HUES48 (cell line): ENCODE results near the gene IGFN1.
"Not testable (repeated sequence)": the region's sequence is repeated elsewhere in the genome, so short reads cannot be mapped to it uniquely, and the experiment has no call there.

Source experiments
- H3K27ac ChIP-seq: one replicate; pipeline ENCODE4 v1.7.0; 2013; ENCODE audit warnings: low read depth, low read length, inconsistent platforms
- H3K27me3 ChIP-seq: 2 replicates; pipeline ENCODE4 v1.6.1; 2013; ENCODE audit warnings: mild to moderate bottlenecking, low read length; ENCODE audit not compliant: control insufficient read depth, insufficient read depth
- H3K36me3 ChIP-seq: 2 replicates; pipeline ENCODE4 v1.6.1; 2013; ENCODE audit warnings: low read length; ENCODE audit not compliant: control insufficient read depth, insufficient read depth
- H3K4me1 ChIP-seq: 2 replicates; pipeline ENCODE4 v1.6.1; 2013; ENCODE audit warnings: mild to moderate bottlenecking, low read length; ENCODE audit not compliant: control insufficient read depth, insufficient read depth
- H3K4me3 ChIP-seq: 2 replicates; pipeline ENCODE4 v1.5.1; 2013; ENCODE audit warnings: mild to moderate bottlenecking, low read depth, low read length
- H3K9ac ChIP-seq: 2 replicates; pipeline ENCODE4 v1.6.1; 2013; ENCODE audit warnings: mild to moderate bottlenecking, low read depth, low read length, moderate library complexity
- H3K9me3 ChIP-seq: 2 replicates; pipeline ENCODE4 v1.6.1; 2013; ENCODE audit warnings: low read length; ENCODE audit not compliant: control insufficient read depth, insufficient read depth

The IGFN1 gene

DNA sequence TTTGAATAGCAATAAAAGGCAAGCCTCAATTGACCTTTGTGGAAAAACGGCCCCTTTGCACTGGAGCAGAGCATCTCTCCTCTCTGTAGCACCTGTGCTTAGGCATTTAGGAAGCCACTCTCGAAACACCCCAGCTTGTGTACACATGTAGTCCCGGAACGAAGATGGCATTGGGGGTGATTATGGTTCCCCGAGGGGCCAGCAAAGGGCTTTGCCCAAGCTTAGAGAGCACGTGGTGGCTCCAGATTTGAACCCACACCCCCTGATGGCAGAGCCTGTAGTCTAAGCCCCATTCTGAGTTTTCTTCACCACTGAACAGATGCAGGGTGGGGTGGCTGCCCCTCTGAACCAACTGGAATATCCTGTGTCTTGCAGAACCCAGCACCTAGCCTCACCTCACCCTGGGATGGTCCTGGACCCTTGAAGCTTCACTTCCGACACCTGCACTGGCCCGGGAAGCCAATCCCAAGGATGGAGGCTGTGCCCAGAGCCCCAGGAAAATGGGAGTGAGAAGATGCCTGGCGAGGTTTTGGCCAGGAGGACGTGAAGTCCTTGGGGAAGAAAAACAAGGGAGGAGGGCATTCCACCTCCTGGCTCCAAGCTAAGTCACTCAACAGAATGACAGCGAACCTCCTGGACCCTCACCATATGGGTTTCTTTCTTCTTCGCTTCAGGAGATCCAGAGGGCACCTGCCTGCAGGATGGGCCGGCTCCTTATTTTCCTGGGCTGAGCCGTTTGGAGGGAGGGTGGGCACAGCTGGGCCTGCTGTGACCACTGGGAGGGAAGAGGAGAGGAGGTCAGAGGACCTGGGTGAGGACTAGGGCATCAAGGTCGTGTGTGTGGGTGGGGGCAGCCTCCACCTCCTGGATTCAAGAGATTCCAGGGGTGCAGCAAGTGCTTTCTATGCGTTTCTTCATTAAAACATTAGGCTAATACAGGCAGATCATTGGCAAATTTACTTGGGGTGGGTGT is 37.7 kb downstream of the IGFN1 start:
- no peaks in the 10 kb centered on the region for H3K27me3 ChIP-seq
- no peaks in the 10 kb centered on the region for H3K9me3 ChIP-seq
- no peak overlapping the region for H3K27ac ChIP-seq
- H3K4me3 ChIP-seq = no peak overlapping the region
- no peaks in the 10 kb centered on the region for H3K4me1 ChIP-seq
- H3K36me3 ChIP-seq = no peaks in the 10 kb centered on the region
- no peak overlapping the region for H3K9ac ChIP-seq

DNA sequence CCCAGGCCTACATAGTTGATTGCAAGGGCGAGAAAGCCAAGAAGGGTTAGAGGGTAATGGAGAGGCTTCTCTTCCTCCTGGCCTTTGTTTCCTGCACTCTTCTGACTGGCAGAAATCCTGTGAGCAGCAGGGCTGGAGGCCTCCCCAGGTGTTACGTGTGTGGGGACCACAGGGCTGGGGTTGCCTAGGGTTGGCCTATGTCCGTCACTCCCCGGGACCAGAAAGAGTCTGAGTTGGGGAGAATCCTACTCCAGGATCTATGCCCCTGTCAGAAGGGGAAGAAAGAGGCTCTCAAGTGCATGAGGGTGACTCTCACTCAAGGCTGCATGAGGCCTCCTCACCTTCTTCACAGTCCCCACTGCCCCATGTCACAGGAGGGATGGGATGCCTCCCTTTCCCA is 38.5 kb downstream of the IGFN1 start:
- Histone ChIP-seq H3K27me3 (no peaks in the 10 kb centered on the region), H3K9ac (no peak overlapping the region), H3K4me3 (no peak overlapping the region), H3K9me3 (no peaks in the 10 kb centered on the region), H3K27ac (no peak overlapping the region), H3K36me3 (no peaks in the 10 kb centered on the region), H3K4me1 (no peaks in the 10 kb centered on the region)

DNA sequence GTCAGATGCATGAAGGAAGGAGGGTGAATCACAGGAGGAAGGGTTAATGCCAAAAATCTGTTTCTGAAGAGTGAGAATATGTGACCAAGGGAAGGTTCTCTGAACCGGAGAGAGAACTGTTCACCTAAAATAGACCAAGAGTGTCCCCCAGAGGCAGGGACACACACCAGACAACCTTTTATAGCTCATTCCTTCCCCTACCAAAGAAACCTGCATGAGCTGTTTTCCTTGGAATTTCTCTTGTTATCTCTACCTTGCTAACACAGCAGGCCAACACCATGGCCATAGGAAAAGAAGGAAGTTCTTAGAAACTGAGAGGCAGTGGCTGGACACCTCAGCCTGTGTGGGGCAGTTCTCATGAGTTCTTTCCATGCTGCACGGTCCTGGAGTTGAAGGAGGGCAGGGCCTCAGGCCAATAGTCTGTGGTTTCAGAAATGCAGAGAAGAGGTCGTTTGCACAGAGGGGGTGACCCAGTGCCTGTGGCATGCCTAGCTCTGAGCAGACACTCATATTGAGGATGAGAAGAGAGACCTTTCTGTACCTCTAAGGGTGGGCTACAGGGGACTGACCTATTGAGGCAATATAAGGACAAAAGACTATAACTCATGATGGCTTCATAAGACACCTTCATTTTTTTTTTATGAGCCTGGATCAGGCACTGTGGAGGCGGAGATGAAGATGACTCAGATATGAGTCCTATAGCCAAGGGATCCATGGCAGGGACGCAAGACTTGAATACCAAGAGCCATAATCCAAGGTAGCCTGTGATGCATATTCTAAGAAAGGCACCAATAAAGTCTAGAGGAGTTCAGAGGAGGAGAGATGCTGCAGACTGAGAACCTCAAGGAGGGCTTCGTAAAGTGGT is 39.4 kb downstream of the IGFN1 start:
- Histone ChIP-seq H3K36me3 (no peaks in the 10 kb centered on the region), H3K9me3 (no peaks in the 10 kb centered on the region), H3K27me3 (no peaks in the 10 kb centered on the region), H3K4me1 (no peaks in the 10 kb centered on the region), H3K9ac (no peak overlapping the region), H3K27ac (no peak overlapping the region), H3K4me3 (no peak overlapping the region)

DNA sequence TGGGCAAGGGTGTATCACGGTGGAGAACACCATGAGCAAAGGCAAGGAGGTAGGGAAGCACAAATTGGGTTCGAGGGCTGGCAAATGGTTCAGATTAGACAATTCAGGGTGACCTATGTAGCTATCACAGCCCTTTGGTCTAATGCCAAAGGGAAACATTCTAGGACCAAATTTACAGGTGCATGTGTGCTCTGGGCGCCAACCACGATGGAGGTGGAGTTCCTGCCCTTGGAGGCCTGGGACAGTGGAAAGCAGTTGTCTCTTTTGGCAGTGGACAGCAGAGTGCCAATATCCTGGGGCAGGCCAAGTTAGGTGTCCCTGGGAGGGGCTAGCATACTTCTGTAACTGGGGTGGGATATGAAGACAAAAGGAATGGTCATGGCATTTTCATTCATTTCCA is 40.1 kb downstream of the IGFN1 start:
- no peak overlapping the region for H3K27ac ChIP-seq
- no peaks in the 10 kb centered on the region for H3K4me1 ChIP-seq

DNA sequence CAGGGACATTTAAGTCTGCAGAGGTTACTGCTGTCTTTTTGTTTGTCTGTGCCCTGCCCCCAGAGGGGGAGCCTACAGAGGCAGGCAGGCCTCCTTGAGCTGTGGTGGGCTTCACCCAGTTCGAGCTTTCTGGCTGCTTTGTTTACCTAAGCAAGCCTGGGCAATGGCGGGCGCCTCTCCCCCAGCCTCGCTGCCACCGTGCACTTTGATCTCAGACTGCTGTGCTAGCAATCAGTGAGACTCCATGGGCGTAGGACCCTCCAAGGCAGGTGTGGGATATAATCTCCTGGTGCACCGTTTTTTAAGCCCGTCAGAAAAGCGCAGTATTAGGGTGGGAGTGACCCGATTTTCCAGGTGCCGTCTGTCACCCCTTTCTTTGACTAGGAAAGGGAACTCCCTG is 49.0 kb downstream of the IGFN1 start:
- H3K36me3 ChIP-seq, H3K4me3 ChIP-seq, H3K27ac ChIP-seq, H3K9ac ChIP-seq, H3K9me3 ChIP-seq, H3K27me3 ChIP-seq, H3K4me1 ChIP-seq: not testable (repeated sequence)

More for the DNA sequence above, 40.1 kb downstream of the IGFN1 start:
- H3K9me3 ChIP-seq = no peaks in the 10 kb centered on the region
- H3K4me3 ChIP-seq = no peak overlapping the region
- H3K27me3 ChIP-seq = no peaks in the 10 kb centered on the region
- no peaks in the 10 kb centered on the region for H3K36me3 ChIP-seq
- no peak overlapping the region for H3K9ac ChIP-seq

DNA sequence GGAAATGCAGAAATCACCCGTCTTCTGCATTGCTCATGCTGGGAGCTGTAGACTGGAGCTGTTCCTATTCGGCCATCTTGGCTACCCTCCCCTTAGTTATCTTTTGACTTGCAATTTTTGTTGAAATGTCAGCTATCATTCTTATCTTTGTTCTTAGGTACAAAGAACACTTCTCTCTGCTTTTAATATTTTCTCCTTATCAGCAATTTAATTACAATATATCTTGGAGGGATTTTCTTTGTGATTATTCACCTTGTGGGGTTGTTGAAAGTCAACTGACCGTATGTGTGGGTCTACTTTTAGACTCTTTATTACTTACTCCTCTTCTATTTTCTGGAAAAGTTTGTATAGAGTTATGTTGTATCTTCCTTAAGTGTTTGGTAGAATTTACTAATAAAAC is 49.5 kb downstream of the IGFN1 start:
- H3K36me3 ChIP-seq = no peaks in the 10 kb centered on the region
- H3K27me3 ChIP-seq = no peaks in the 10 kb centered on the region
- no peak overlapping the region for H3K27ac ChIP-seq

DNA sequence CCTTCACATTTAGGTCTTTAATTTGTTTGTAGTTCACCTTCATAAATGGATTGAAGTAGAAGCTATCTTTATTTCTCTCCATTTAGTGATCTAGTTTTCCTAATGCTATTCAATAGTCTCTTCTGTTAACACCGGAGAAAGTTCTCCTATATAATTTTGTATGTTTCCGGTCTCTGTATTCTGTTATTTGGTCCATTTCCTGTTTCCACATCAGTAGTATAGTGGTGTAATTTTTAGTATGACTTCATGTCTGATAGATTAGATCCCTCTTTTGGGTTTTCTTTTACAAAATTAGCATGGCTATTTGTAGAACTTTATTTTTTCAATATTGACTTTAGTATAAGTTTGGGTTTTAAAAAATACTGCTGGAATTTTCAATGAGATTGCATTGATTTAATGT is 51.1 kb downstream of the IGFN1 start:
- H3K9ac ChIP-seq = no peak overlapping the region
- no peaks in the 10 kb centered on the region; the same call in 1 of the 2 replicates for H3K9me3 ChIP-seq
- H3K27ac ChIP-seq = no peak overlapping the region
- no peaks in the 10 kb centered on the region for H3K27me3 ChIP-seq
- H3K4me1 ChIP-seq = no peaks in the 10 kb centered on the region
- no peak overlapping the region for H3K4me3 ChIP-seq
- no peaks in the 10 kb centered on the region for H3K36me3 ChIP-seq

More for the DNA sequence above, 49.5 kb downstream of the IGFN1 start:
- H3K4me1 ChIP-seq = no peaks in the 10 kb centered on the region
- H3K4me3 ChIP-seq = no peak overlapping the region
- H3K9me3 ChIP-seq = no peaks in the 10 kb centered on the region; the same call in 1 of the 2 replicates
- no peak overlapping the region for H3K9ac ChIP-seq

DNA sequence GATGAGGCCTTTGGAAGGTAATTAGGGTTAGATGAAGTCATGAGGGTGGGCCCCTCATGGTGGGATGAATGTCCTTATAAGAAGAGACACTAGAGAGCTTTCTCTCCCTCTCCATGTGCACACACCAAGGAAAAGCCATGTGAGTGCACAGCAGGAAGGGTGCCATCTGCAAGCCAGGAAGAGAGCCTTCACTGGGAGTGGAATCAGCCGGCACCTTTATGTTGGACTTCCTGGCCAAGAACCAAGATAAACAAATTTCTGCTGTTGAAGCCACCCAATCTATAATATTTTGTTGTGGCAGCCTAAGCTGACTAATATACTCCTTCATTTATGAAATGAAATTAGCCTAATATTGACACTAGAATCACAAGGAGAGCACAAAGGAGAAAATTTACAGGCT is 54.5 kb downstream of the IGFN1 start:
- Histone ChIP-seq H3K27me3 (no peaks in the 10 kb centered on the region), H3K9ac (no peak overlapping the region), H3K9me3 (no peaks in the 10 kb centered on the region), H3K36me3 (no peaks in the 10 kb centered on the region), H3K4me3 (no peak overlapping the region), H3K4me1 (no peaks in the 10 kb centered on the region), H3K27ac (no peak overlapping the region)

DNA sequence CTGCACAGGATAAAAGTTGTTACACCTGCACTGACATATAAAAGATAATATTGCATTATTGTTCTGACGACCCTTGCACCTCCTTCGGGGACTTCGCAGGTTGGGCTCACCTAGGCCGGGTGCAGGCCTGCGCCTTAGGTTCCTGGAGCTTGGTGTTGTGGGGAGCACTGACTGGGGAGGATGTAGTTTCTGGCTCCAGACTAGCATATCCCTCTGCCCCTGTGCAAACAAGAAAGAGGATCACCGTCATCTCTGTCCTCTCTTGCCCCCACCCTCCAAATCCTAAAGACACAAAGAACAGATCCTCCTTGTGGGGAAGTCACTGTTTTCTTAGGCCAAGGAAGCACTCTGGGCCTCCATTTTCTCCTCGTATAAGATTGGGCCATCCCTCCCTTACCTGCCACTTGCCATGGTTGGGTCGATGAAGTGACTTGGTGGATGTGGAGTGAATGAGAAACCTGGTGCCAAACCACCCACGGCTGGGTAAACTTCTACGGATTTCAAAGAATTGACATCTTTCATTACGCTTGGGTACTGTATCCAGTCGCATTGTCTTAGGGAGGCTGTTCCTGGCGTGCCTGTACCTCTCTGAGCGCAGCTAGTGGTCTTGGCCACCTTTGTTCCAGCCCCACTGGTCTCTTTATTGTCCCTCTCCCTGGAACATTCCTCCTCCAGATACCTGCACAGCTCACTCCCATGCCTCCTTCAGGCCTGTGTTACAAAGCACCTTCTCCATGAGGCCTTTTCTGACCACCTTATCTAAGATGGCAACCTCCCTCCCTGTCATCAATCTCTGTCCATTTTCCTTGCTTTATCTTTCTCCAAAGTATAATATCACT is 58.3 kb downstream of the IGFN1 start:
- Histone ChIP-seq H3K9me3 (no peaks in the 10 kb centered on the region), H3K4me3 (no peak overlapping the region), H3K9ac (no peak overlapping the region), H3K27me3 (no peaks in the 10 kb centered on the region), H3K36me3 (no peaks in the 10 kb centered on the region), H3K4me1 (no peaks in the 10 kb centered on the region), H3K27ac (no peak overlapping the region)

DNA sequence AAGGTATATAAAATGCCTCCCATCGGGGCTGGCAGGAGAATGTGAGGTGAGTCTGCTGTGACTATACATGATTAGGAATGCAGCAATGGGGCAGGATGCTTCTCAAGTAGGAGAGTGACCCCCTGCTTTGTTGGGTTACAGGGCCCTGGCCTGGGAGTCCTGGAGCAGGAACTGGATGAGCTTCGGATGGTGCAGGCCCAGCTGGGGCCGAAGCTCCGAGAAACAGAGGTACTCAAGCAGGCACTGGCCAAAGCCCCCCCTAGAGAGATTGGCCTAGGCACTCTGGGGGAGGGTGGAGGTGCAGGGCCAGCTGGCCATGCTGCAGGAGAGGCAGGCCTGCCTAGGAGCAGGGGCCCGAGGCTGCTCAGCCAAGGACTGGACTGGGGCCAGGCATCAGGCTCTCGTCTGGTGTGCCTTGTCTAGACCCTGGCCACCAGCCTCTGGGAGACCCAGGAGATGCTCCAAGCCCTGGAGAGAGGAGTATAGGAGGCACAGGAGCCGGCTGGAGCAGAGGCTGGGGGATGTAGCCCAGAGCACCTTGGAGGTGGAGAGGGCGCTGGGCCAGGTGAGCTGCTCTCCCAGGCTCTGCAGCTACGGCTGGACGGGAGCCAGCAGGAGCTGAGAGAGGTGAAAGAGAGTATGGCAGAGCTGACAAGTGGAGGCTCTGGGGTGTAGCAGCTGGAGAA is 59.8 kb downstream of the IGFN1 start:
- Histone ChIP-seq H3K27ac (no peak overlapping the region), H3K36me3 (no peaks in the 10 kb centered on the region), H3K9me3 (no peaks in the 10 kb centered on the region), H3K9ac (no peak overlapping the region), H3K4me3 (no peak overlapping the region), H3K4me1 (no peaks in the 10 kb centered on the region), H3K27me3 (no peaks in the 10 kb centered on the region)
